Brain pericyte (primary cell): Measurements from ENCODE around the gene ZCCHC7.
"Not testable (repeated sequence)": the region's sequence is repeated elsewhere in the genome, so short reads cannot be mapped to it uniquely, and the experiment has no call there.

Source experiments
- DNase-seq: peaks from one replicate; pipeline ENCODE4 v3.0.0-alpha.2; 2012; ENCODE audit warnings: low read depth, low spot score

Gene ZCCHC7

DNA sequence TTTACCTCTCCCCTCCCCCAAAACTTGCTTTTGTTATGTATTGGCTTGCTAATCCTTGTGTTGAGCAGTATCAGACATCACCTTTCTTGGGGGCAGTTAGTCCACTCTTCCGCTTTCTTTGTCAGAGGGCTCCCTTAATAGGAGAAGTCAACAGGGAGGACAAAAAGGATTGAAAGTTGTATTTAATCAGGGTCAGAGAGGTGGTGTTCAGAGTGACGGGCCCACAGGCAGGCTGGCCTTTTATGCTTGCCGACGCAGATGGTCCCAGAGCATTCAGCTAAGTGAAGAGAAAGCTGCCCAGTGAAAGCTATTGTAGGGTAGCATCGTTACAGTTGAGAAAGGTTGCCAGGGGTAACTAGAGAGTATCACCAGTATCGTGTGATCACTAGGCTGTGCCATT lies 131.1 kb downstream of the ZCCHC7 start:
- no peak for DNase-seq

GRCh38 chr9:37253377-37253937 lies 133.1 kb downstream of the ZCCHC7 start:
- DNase-seq, result no peak

- DNase-seq, result no peak
Measured at GRCh38 chr9:37255187-37255586, 134.8 kb downstream of the ZCCHC7 start.

DNA sequence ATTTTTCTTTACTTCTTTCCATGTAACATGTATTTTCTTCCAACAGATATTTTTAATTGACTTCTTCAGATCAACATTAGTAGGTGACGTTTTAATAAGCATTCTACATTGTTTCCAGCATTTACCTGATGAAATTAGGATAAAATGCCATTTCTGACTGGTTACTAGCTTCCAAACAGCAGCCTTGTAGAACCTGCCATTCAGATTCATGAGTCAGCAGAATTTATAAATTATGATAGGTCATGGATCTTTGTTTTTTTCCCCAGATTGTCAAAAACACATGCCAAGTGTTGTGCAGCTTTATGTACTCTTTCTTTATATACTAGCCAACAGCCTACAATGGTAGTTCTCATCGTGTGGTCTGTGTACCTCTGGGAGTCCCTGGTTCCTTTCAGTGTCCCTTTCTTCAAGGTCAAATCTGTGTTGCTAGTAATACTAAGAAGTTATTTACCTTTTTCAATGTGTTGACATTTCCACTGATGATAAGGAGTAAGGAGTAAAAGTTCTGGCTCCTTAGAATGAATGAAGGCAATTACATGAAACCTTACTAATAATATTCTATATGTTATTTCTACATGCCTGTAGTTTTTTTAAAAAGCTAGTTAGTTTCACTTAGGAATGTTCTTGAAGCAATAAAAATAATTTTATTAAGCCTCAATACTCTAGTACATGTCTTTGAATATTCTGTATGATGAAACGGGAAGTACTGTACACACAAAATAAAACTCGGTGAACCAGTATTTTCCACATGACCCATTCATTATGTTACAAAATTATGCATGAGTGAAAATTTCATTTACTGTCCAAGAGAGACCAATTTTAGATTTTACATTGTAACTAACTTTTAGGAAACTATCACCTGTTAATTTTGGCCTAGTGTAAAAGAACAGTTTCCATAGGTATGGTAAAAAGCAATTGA lies 135.8 kb downstream of the ZCCHC7 start:
- no peak for DNase-seq

- DNase-seq, result no peak
Measured at GRCh38 chr9:37259951-37260350, 139.6 kb downstream of the ZCCHC7 start.

GRCh38 chr9:37262410-37262809 lies 142.0 kb downstream of the ZCCHC7 start:
- no peak for DNase-seq

DNA sequence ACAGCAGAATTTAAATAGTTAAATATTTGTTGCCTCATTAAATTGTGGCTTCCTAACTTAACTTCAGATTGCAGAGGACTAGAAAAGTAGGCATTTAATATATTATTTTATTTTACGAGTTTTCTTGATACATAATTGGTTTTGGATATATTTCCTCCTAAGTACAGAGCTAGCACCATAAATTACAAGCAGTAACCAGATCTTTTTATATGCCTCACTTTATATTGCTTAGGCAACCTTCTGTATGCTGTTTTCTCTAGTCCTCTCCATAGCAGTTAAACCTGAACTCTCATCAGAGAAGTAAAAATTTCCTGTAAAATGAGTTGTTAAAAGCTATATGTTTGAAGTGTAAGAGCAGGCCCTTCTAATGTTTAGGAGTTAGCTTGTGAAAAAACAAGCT lies 144.2 kb downstream of the ZCCHC7 start:
- no peak for DNase-seq

DNA sequence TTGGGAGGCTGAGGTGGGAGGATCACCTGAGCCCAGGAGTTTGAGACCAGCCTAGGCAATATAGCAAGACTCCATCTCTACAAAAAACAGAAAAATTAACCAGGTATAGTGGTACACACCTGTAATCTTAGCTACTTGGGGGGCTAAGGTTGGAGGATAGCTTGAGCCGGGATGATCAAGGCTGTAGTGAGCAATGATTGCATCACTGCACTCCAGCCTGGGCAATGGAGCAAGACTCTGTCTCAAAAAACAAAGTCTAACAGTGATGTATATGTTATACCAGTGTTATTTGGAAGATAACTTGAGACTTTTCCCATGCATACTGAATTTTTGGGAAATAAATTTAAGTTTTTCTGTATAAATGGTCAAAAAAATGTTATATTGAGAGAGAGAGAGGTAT lies 146.3 kb downstream of the ZCCHC7 start:
- DNase-seq, result no peak

DNA sequence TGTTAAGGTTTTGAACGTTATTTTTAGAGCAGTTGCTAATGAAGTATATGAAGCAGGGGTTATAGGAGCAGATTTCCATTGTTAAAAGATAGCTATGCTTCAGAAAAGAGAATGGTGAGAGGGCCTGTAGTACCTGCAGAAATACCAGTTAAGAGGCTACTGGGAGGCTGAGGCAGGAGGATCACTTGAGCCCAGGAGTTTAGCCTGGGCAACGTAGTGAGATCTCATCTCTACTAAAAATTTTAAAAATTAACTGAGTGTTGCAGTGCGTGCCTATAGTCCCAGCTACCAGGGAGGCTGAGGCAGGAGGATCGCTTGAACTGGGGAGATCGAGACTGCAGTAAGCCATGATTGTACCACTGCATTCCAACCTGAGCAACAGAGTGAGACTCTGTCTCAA lies 148.8 kb downstream of the ZCCHC7 start:
- no peak for DNase-seq

DNA sequence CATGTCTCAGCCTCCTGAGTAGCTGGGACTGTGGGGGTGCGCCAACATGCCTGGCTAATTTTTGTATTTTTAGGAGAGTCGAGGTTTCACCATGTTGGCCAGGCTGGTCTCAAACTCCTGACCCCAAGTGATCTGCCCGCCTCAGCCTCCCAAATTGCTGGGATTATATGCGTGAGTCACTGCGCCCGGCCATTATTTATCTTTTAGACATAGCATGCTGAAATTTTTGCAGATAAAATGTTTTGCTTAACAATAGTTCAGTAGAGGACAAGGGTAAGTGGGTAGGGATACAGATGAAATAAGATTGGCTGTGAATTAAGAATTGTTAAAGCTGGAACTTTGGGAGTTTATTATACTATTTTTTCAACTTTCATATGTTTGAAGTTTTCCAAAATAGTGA lies 151.3 kb downstream of the ZCCHC7 start:
- no peak for DNase-seq

DNA sequence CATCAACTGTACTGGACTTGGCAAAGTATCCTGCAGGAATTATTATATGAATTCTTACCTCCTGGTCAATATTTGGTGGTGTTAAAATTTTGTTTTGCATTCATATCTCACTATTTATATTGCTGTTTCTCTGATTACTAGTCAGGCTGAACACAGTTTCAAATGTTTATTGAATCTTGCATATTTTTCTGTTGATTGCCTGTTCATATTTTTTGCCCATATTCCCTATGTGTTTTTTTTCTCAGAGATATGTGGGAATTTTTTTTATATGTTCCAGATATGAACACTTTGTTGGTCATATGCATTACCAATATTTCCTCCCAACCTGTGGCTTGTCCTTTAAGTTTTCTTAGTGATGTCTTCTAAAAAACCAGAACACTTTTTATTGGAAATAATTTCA lies 153.2 kb downstream of the ZCCHC7 start:
- no peak for DNase-seq

GRCh38 chr9:37281541-37281940 lies 161.2 kb downstream of the ZCCHC7 start:
- DNase-seq, result no peak

- DNase-seq, result no peak
Measured at GRCh38 chr9:37283730-37284325, 163.5 kb downstream of the ZCCHC7 start.

GRCh38 chr9:37284636-37285035 lies 164.3 kb downstream of the ZCCHC7 start:
- no peak for DNase-seq

- no peak for DNase-seq
Measured at GRCh38 chr9:37286530-37287175, 166.3 kb downstream of the ZCCHC7 start.

DNA sequence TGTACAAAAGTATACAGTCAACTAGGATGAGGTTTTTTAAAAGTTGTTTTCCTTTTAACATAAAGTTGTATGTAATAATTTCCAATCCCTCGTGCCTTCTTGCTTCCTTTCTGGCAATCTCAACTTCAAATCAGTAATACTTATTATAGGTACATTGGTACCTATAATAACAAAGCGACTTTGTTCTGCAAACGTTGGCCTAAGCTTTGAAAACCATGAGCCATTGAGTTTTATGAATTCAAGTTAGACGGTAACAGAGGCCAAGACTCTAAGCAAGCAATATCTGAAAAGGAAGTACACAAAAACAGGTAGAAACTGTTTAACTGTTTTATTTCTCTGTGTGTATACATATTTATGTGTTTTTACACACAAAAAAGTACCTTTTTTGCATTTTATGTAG lies 166.9 kb downstream of the ZCCHC7 start:
- DNase-seq, result no peak

DNA sequence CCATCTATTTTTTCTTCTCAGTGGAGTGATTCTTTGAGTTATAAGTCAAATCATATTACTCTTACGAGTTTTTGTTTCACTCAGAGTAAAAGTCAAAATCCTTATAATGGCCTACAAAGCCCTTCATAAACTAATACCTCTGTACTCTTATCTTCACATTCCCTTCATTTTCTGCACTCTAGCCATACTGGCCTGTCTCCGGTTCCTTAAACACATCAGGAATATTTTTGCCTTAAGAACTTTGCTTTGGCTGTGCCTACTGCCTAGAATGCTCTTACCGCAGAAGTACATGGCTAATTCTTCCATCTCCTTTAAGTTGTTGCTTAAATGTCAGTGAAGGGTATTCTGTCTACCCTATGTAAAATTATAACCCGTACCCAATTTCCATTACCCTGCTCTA lies 169.3 kb downstream of the ZCCHC7 start:
- no peak for DNase-seq

- DNase-seq, result no peak
Measured at GRCh38 chr9:37290366-37290939, 170.1 kb downstream of the ZCCHC7 start.

DNA sequence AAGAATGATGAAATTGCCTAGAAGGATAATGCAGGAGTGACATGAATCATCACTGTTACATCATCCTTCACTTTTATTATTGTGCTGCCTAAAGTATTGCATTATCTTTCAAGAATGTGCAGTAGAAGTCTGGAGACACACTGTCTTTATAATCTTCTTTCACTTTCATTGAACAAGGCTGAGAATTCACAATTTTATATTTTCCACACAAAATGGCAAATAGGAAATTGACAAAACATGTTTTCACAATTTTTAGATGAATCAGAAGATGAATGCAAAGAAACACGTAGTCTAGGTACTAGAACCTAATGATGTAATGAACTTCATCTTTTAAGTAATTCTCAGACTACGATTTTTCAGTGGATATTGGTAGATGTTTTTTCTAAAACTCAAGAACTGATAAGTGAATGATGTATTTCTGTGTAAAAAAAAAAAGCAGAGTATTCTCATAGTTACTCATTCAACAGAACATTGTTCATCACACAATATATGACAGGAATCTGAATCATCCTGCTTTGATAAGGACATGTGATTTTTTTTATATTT lies 170.6 kb downstream of the ZCCHC7 start:
- DNase-seq, result peak; percentile 37

DNA sequence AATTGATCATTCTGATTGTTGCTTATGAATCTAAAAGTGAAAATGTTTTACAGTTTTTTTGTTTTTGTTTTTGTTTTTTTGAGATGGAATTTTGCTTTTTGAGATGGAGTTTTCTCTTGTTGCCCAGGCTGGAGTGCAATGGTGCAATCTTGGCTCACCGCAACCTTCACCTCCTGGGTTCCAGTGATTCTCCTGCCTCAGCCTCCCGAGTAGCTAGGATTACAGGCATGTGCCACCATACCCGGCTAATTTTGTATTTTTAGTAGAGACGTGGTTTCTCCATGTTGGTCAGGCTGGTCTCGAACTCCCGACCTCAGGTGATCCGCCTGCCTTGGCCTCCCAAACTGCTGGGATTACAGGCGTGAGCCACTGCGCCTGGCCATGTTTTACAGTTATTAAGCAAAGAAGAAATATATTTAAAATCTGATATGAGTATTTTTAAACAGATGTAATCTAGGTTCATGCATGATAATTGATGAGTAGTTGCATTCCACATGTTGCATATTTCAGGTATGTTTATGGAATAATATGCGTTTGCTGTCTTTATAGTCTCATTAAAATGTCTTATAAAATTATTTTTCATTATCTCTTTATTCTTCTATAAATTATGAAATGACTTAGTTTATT lies 171.4 kb downstream of the ZCCHC7 start:
- not testable (repeated sequence) for DNase-seq

GRCh38 chr9:37292896-37293295 lies 172.5 kb downstream of the ZCCHC7 start:
- DNase-seq, result no peak
